IPS-15b (cell line): ENCODE results near the gene XPC.
"Not testable (repeated sequence)": the region's sequence is repeated elsewhere in the genome, so short reads cannot be mapped to it uniquely, and the experiment has no call there.

ENCODE experiments used
- H3K27me3 ChIP-seq: one replicate; pipeline ENCODE4 v1.6.1; 2013; ENCODE audit warnings: low read length; ENCODE audit not compliant: control insufficient read depth, insufficient read depth
- H3K36me3 ChIP-seq: one replicate; pipeline ENCODE4 v1.6.1; 2013; ENCODE audit warnings: low read length; ENCODE audit not compliant: control insufficient read depth, insufficient read depth
- H3K4me1 ChIP-seq: one replicate; pipeline ENCODE4 v1.6.1; 2013; ENCODE audit warnings: mild to moderate bottlenecking, low read length; ENCODE audit not compliant: control insufficient read depth, insufficient read depth
- H3K4me3 ChIP-seq: one replicate; pipeline ENCODE4 v1.5.1; 2013; ENCODE audit warnings: low read depth, low read length
- H3K9ac ChIP-seq: one replicate; pipeline ENCODE4 v1.6.1; 2013; ENCODE audit warnings: low read depth, mild to moderate bottlenecking, low read length
- H3K9me3 ChIP-seq: one replicate; pipeline ENCODE4 v1.6.1; 2013; ENCODE audit warnings: mild to moderate bottlenecking, low read length; ENCODE audit not compliant: control insufficient read depth, insufficient read depth

Gene XPC

GRCh38 chr3:14126887-14127505 lies 51.4 kb downstream of the XPC start:
- Histone ChIP-seq H3K36me3 (peaks cover 16% of the 10 kb centered on the region), H3K27me3 (no peaks in the 10 kb centered on the region), H3K4me1 (peaks cover 16% of the 10 kb centered on the region), H3K4me3 (no peak overlapping the region), H3K9me3 (no peaks in the 10 kb centered on the region), H3K9ac (no peak overlapping the region)

- peaks cover 16% of the 10 kb centered on the region for H3K36me3 ChIP-seq
- no peak overlapping the region for H3K9ac ChIP-seq
- H3K27me3 ChIP-seq = no peaks in the 10 kb centered on the region
- peak overlapping the region; percentile 97 for H3K4me3 ChIP-seq
- peaks cover 16% of the 10 kb centered on the region for H3K4me1 ChIP-seq
- no peaks in the 10 kb centered on the region for H3K9me3 ChIP-seq
Measured at GRCh38 chr3:14126017-14126886, 52.1 kb downstream of the XPC start.

DNA sequence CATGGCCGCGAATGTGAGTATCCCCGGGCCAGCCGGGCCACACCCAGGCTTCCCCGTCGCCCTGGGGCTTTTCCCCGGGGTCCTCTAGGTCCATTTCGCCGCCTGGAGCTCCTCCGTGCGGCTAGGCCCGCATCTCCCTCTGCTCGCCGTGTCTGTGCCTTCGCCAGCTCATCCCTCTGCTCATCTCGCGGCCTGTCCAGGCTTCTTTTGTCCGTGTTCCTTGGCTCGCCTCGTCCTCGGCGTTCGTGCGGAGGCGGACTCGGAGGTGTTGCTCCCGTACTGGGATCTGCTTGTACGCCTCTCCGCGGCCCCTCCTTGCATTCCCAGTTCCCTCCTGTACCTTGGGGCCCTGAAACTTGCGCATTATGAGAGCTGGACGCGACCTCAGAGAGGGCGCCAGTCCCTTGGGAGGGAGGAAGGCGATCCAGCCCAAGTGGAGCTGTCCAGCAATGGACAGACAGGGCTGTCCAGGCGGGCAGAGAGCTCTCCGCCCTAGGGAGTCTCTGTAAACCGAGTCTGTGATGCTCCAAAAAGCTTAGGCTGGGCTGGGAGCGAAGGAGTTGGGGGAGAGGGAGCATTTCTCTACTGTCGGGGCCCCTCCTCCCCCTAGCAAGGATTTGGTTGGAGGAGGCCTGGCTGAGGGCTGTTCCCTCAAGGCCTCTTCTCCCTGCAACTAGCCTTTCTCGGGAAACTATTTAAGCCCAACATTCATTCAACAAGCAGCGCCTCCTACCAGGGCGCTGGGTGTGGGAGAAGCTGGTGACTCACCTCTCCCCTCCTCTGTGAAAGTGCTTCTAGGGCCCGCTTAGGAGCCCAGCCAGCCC lies 53.0 kb downstream of the XPC start:
- Histone ChIP-seq H3K36me3 (peaks cover 18% of the 10 kb centered on the region), H3K4me1 (peaks cover 16% of the 10 kb centered on the region), H3K27me3 (no peaks in the 10 kb centered on the region), H3K9me3 (no peaks in the 10 kb centered on the region), H3K9ac (peak overlapping the region; percentile 87), H3K4me3 (peak overlapping the region; percentile 97)

DNA sequence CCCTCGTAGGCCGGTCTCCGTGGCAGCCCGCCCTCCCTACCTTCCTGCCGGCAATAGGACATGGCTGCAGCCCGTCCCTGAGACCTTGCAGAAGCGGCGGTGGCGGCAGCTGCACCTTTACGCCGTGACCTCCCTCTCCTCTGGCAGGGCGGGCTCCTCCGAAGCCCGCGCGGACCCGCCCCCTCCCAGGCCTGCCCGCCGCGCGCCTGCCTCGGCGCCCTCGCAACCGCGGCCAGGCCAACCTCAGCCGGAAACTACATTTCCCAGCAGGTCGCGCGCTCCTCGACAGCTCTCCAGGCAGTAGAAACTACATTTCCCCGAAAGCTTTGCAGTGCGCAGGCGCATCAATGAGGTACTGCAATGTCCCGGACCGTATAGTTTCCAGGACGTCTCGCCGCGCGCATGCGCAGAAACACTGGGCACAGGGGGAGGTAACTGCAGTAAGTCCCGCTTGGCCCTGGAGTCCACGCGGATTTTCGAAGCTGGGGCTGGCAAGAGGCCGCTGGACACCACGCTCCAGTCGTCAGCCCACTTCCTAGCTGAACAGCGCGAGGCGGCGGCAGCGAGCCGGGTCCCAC lies 53.7 kb downstream of the XPC start, which contains the start of the genes CHCHD4 and TMEM43:
CHCHD4 (minus strand) TSS at position 256 of the 578 bp plus-strand sequence; CDS start at position 62, 194 bp downstream.
TMEM43 (plus strand) TSS at position 438 of the 578 bp plus-strand sequence. CDS start 142 bp downstream, outside the sequence.
- H3K36me3 ChIP-seq = peaks cover 18% of the 10 kb centered on the region
- H3K27me3 ChIP-seq = no peaks in the 10 kb centered on the region
- H3K9ac ChIP-seq = peak within 1 kb of the TSS; percentile 90
- no peaks in the 10 kb centered on the region for H3K9me3 ChIP-seq
- peak within 1 kb of the TSS; percentile 97 for H3K4me3 ChIP-seq
- H3K4me1 ChIP-seq = peaks cover 16% of the 10 kb centered on the region

DNA sequence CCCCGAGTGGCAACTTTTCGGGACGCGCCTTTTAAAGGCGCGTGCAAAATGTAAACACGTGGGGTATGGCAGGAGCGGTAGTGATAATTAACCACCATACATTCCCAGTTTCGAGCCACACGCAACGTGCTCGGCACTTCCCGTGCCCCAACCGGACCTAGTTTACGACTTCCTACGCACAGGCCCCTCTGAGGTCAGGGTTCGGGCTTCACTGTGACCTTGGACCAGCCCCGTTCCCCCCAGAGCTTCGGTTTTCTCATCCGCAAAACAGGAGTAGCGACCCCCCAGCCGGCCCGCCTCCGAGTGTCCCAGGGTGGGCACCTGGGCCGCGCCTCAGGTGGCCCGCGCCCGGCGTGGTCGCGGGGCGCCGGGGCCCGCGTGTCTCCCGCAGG lies 54.2 kb downstream of the XPC start:
- Histone ChIP-seq H3K4me1 (peaks cover 16% of the 10 kb centered on the region), H3K4me3 (peak overlapping the region; percentile 97), H3K36me3 (peaks cover 18% of the 10 kb centered on the region), H3K9me3 (no peaks in the 10 kb centered on the region), H3K27me3 (no peaks in the 10 kb centered on the region), H3K9ac (peak overlapping the region; percentile 90)

- no peaks in the 10 kb centered on the region for H3K27me3 ChIP-seq
- H3K4me3 ChIP-seq = peak overlapping the region; percentile 97
- H3K4me1 ChIP-seq = peaks cover 16% of the 10 kb centered on the region
- peak overlapping the region; percentile 90 for H3K9ac ChIP-seq
- H3K36me3 ChIP-seq = peaks cover 18% of the 10 kb centered on the region
- no peaks in the 10 kb centered on the region for H3K9me3 ChIP-seq
Measured at GRCh38 chr3:14123308-14124222, 54.8 kb downstream of the XPC start.

- no peaks in the 10 kb centered on the region for H3K27me3 ChIP-seq
- H3K9me3 ChIP-seq = no peaks in the 10 kb centered on the region
- H3K4me3 ChIP-seq = no peak overlapping the region
- H3K4me1 ChIP-seq = peaks cover 20% of the 10 kb centered on the region
- H3K36me3 ChIP-seq = peaks cover 13% of the 10 kb centered on the region
- no peak overlapping the region for H3K9ac ChIP-seq
Measured at GRCh38 chr3:14122301-14122700, 56.1 kb downstream of the XPC start.

GRCh38 chr3:14121859-14122258 lies 56.5 kb downstream of the XPC start:
- no peak overlapping the region for H3K4me3 ChIP-seq
- H3K9ac ChIP-seq = no peak overlapping the region
- H3K36me3 ChIP-seq = peaks cover 13% of the 10 kb centered on the region
- no peaks in the 10 kb centered on the region for H3K9me3 ChIP-seq
- no peaks in the 10 kb centered on the region for H3K27me3 ChIP-seq
- H3K4me1 ChIP-seq = peaks cover 21% of the 10 kb centered on the region

GRCh38 chr3:14120921-14121448 lies 57.4 kb downstream of the XPC start:
- H3K36me3 ChIP-seq = peaks cover 18% of the 10 kb centered on the region
- not testable (repeated sequence) for H3K9me3 ChIP-seq, H3K27me3 ChIP-seq, H3K4me3 ChIP-seq, H3K9ac ChIP-seq
- peaks cover 19% of the 10 kb centered on the region for H3K4me1 ChIP-seq

- H3K36me3 ChIP-seq = peaks cover 23% of the 10 kb centered on the region
- no peaks in the 10 kb centered on the region for H3K9me3 ChIP-seq
- H3K4me3 ChIP-seq = no peak overlapping the region
- H3K9ac ChIP-seq = no peak overlapping the region
- peaks cover 17% of the 10 kb centered on the region for H3K4me1 ChIP-seq
- no peaks in the 10 kb centered on the region for H3K27me3 ChIP-seq
Measured at GRCh38 chr3:14120111-14120920, 58.1 kb downstream of the XPC start.
